ENCODE results near the gene INHA.

The INHA gene

DNA sequence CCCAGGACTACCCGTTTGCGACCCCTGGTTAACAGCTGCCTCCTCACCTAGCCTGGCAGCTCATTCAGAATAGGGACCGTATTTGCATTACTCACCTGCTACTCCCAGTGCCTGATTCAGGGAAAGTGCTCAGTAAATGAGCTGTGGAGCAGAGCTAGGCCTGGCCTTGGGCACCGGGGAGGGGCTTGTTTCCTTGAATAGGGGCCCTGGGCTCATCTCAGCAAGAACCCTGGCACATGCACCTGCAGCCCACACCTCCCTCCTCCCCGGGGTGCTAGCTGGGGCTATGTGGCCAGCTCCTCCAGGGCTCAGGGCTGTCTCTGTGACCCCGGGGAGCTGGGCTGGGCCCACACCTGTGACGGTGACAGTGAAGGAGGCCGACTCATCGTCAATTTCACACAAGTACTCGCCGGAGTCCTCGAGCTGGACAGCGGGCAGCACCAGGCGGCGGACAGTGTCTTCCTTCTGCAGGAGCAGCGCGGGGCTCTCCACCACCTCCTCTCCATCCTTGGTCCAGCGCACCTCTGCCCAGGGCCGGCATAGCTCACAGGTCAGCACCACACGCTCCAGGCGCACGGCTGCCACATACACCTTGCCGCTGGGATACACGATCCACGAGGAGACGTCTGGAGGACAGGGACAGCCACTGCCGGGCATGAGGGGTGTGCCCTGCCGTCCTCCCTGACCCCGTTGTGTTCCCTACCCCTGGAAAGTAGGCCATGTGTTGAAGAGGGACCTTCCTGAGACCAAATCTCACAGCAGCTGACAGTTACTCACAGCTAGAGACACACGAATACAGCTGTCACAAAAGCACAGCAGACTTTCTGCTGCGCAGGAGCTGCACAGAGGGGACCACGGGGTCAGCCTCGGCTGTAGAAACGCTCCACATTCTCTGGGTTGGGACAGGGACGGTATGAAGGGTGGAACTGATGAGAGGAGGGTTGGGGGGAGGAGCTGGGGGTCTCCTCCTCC lies 9.8 kb upstream of the INHA start:
- Histone ChIP-seq H3K9me3 (replicated peaks; ENCODE audit: low read length) (no peaks in the 10 kb centered on the region), H3K36me3 (ENCODE audit: insufficient read depth, low read length) (peaks cover 8% of the 10 kb centered on the region), H3K27me3 (ENCODE audit: control insufficient read depth, insufficient read depth, low read length) (no peaks in the 10 kb centered on the region), H3K4me3 (ENCODE audit: low read length) (no peak overlapping the region), H3K9ac (ENCODE audit: low read depth, low read length) (no peak overlapping the region), H3K4me2 (ENCODE audit: low read length) (no peak overlapping the region), H3K4me1 (ENCODE audit: control insufficient read depth, insufficient read depth, low read length) (no peaks in the 10 kb centered on the region)

DNA sequence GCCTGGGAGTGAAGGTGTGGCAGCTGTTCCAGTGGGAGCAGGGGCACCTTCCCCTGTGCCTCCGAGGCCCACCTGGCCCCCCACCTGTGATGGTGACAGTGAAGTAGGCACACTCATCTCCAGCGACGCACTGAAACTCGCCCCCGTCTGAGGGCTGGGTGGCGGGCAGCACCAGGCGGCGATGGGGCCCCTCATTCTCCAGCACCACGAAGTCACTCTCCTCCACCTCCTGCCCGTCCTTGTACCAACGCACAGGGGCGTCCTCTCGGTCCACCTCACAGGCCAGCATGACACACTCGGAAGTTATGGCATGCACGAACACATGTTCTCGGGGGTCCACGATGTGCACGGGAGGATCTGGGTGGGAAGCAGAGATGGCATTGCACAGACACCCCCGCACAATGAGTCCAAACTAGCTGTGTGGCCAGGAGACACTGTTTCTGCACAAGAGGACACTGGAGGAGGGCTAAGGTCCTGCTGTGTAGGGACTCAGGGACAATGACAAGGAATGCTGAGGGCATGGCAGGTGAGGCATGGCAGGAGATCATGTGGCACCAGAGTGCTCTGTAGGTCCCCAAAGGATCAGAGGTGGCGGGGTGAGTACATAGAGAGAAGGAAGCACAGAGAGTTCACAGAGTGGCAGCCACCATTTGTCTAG lies 8.7 kb upstream of the INHA start:
- H3K4me3 ChIP-seq (ENCODE audit: low read length) = no peak overlapping the region
- no peaks in the 10 kb centered on the region for H3K27me3 ChIP-seq (ENCODE audit: control insufficient read depth, insufficient read depth, low read length)
- H3K9ac ChIP-seq (ENCODE audit: low read depth, low read length) = no peak overlapping the region
- no peak overlapping the region for H3K4me2 ChIP-seq (ENCODE audit: low read length)
- H3K36me3 ChIP-seq (ENCODE audit: insufficient read depth, low read length) = peaks cover 14% of the 10 kb centered on the region
- no peaks in the 10 kb centered on the region for H3K9me3 ChIP-seq (replicated peaks; ENCODE audit: low read length)
- no peaks in the 10 kb centered on the region for H3K4me1 ChIP-seq (ENCODE audit: control insufficient read depth, insufficient read depth, low read length)

DNA sequence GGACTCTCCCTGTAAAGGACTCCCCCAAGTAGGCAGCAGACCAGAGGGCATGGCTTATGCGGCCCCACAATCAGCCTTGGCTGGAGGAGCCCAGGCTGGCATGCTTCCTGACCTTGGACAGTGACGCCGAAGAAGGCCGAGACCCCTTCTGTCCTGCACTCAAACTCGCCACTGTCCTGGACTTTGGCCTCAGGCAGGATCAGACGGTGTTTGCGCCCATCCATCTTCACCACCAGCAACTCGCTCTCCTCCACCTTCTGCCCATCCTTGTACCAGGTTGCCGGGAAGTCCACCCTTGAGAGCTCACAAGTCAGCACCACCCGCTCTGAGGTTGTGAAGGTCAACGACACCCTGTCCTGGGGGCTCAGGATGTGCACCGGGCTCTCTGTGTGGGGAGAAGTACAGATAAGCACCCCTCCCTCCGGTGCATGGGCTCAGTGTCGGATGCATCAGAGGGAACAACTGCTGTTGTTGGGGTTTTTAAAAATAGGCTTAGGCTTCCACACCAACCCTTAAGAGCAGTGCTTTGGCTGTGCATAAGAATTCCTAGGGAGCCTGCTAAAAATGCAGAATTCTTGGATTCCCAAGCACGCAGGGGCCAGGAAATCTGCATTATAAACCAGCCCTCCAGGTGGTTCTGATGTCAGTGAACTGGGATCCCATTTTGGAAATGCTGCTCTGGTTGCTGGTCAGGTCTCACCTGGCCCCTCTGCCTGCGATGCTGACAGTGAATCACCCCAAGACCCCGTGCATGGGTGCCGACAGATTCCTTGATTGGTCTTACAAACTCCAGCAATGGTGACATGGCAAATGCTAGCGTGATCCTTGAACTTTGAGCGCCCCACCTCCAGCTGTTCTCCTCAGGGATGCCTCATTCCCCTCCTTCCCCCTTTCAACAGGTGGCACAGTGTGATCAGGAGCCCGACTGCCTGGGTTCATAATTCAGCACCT lies 6.7 kb upstream of the INHA start:
- peaks cover 10% of the 10 kb centered on the region for H3K4me1 ChIP-seq (ENCODE audit: control insufficient read depth, insufficient read depth, low read length)
- H3K4me2 ChIP-seq (ENCODE audit: low read length) = no peak overlapping the region
- no peaks in the 10 kb centered on the region for H3K9me3 ChIP-seq (replicated peaks; ENCODE audit: low read length)
- H3K9ac ChIP-seq (ENCODE audit: low read depth, low read length) = no peak overlapping the region
- no peak overlapping the region for H3K4me3 ChIP-seq (ENCODE audit: low read length)
- no peaks in the 10 kb centered on the region for H3K27me3 ChIP-seq (ENCODE audit: control insufficient read depth, insufficient read depth, low read length)
- H3K36me3 ChIP-seq (ENCODE audit: insufficient read depth, low read length) = peaks cover 24% of the 10 kb centered on the region

DNA sequence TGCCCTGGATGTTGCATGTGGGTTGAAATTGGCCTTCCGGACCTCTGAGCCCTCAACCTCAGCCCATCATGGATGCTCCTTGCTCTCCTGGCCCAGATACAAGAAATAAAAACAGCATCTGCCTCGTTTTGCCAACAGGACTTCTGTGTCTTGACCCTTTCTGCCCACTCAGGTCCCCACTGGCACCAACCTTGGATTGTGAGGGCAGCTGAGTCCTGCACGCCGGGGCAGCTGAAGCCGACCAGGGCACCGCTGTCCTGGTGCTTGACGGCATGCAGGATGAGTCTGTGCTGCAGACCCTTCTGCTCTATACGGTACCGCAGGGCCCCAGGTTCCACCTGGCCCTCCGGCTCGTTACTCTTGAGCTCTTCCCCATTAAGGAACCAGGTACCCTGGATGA lies 5.5 kb upstream of the INHA start:
- Histone ChIP-seq H3K4me1 (ENCODE audit: control insufficient read depth, insufficient read depth, low read length) (peaks cover 12% of the 10 kb centered on the region), H3K36me3 (ENCODE audit: insufficient read depth, low read length) (peaks cover 24% of the 10 kb centered on the region), H3K4me2 (ENCODE audit: low read length) (no peak overlapping the region), H3K4me3 (ENCODE audit: low read length) (no peak overlapping the region), H3K9ac (ENCODE audit: low read depth, low read length) (no peak overlapping the region), H3K27me3 (ENCODE audit: control insufficient read depth, insufficient read depth, low read length) (no peaks in the 10 kb centered on the region), H3K9me3 (replicated peaks; ENCODE audit: low read length) (no peaks in the 10 kb centered on the region)

DNA sequence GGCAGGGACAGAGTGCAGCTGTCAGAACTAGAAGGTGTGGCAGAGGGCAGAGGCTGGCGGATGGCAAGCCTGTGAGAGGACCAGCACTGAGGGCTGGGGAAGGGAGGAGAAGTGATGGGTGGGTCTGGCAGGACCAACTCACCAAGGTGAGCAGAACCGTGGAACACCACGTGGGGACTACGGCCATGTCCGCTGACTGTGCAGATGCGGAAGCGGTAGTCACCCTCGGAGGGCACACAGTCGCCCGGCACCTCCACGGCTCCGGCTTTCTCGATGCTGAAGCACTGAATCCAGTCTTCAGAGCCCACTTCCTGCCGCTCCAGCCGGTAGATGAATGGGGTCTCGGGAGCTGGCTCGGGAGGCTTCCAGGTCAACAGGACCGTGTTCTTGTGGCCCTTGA lies 5.0 kb upstream of the INHA start:
- Histone ChIP-seq H3K9me3 (replicated peaks; ENCODE audit: low read length) (no peaks in the 10 kb centered on the region), H3K27me3 (ENCODE audit: control insufficient read depth, insufficient read depth, low read length) (no peaks in the 10 kb centered on the region), H3K9ac (ENCODE audit: low read depth, low read length) (no peak overlapping the region), H3K36me3 (ENCODE audit: insufficient read depth, low read length) (peaks cover 24% of the 10 kb centered on the region), H3K4me3 (ENCODE audit: low read length) (no peak overlapping the region), H3K4me2 (ENCODE audit: low read length) (no peak overlapping the region), H3K4me1 (ENCODE audit: control insufficient read depth, insufficient read depth, low read length) (peaks cover 15% of the 10 kb centered on the region)

DNA sequence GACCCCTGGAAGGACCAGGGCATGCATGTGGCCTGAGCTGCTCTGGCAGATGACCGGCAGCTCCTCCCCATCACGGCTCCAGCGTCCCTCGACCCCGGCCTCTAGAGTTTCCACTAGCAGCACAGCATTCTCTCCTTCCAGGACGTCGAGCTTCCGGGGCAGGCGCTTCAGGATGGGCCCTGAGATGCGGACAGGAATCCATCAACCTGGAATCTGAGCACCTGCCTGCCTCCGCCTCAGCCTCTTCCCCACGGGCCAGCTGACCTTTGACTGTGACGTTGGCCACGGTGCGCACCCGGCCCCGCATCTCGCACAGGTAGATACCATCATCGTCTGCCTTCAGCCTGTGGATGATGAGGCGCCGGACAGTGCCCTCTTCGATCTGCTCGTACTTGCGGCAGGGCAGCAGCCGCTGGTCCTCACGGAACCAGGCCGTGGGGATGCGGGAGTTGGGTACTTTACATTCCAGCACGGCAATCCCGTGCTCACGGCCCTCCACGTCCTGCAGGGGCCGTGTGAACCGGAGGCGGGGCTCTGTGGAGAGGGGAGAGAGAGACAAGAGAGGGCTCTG lies 4.2 kb upstream of the INHA start:
- no peaks in the 10 kb centered on the region for H3K27me3 ChIP-seq (ENCODE audit: control insufficient read depth, insufficient read depth, low read length)
- no peak overlapping the region for H3K9ac ChIP-seq (ENCODE audit: low read depth, low read length)
- no peak overlapping the region for H3K4me3 ChIP-seq (ENCODE audit: low read length)
- peaks cover 24% of the 10 kb centered on the region for H3K36me3 ChIP-seq (ENCODE audit: insufficient read depth, low read length)
- peaks cover 15% of the 10 kb centered on the region for H3K4me1 ChIP-seq (ENCODE audit: control insufficient read depth, insufficient read depth, low read length)
- no peaks in the 10 kb centered on the region for H3K9me3 ChIP-seq (replicated peaks; ENCODE audit: low read length)
- no peak overlapping the region for H3K4me2 ChIP-seq (ENCODE audit: low read length)

DNA sequence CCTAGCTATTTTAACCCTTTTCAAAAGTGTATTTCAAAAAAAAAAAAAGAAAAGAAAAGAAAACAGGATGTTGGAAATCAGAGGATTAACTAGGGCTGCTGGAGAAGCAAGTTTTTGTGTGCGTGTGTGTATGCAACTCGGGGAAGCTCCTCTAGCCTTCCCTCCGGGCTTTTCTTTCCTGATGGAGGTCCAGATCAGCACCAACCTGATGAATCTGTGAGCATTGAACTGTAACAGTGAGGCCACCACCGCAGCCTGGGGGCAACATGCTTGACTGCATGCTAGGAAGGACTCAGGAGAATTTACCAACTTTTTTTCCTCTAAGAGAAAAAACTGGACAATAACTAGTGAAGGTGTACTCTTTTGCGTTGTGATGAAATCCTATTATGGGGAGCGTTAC lies 3.1 kb upstream of the INHA start:
- H3K4me3 ChIP-seq (ENCODE audit: low read length) = no peak overlapping the region
- H3K4me2 ChIP-seq (ENCODE audit: low read length) = no peak overlapping the region
- no peaks in the 10 kb centered on the region for H3K27me3 ChIP-seq (ENCODE audit: control insufficient read depth, insufficient read depth, low read length)
- peaks cover 24% of the 10 kb centered on the region for H3K36me3 ChIP-seq (ENCODE audit: insufficient read depth, low read length)
- no peaks in the 10 kb centered on the region for H3K9me3 ChIP-seq (replicated peaks; ENCODE audit: low read length)
- peaks cover 15% of the 10 kb centered on the region for H3K4me1 ChIP-seq (ENCODE audit: control insufficient read depth, insufficient read depth, low read length)
- no peak overlapping the region for H3K9ac ChIP-seq (ENCODE audit: low read depth, low read length)

DNA sequence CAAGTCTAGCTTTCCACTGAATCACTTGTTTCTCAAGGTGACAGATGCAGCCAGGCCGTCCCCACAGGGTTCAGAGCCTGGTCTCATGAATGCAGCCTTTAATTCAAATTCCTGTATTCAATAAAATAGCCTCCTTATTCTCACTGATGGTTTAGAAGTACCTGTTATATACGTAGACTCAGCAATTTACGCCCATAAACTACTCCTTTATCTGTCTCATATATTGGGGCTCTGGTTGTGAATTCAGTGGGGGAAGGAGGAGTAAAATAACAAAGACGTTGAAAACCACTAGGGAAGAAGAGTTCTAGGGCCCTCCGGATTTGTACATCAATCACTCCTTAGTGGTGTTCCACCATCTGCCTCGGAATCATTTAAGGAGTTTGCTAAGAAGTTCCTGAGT lies 2.5 kb upstream of the INHA start:
- H3K27me3 ChIP-seq (ENCODE audit: control insufficient read depth, insufficient read depth, low read length) = peaks cover under 1% of the 10 kb centered on the region
- no peaks in the 10 kb centered on the region for H3K9me3 ChIP-seq (replicated peaks; ENCODE audit: low read length)
- peaks cover 15% of the 10 kb centered on the region for H3K4me1 ChIP-seq (ENCODE audit: control insufficient read depth, insufficient read depth, low read length)
- H3K4me3 ChIP-seq (ENCODE audit: low read length) = no peak overlapping the region
- H3K9ac ChIP-seq (ENCODE audit: low read depth, low read length) = no peak overlapping the region
- H3K36me3 ChIP-seq (ENCODE audit: insufficient read depth, low read length) = peaks cover 22% of the 10 kb centered on the region
- peak overlapping the region; percentile 95 for H3K4me2 ChIP-seq (ENCODE audit: low read length)

DNA sequence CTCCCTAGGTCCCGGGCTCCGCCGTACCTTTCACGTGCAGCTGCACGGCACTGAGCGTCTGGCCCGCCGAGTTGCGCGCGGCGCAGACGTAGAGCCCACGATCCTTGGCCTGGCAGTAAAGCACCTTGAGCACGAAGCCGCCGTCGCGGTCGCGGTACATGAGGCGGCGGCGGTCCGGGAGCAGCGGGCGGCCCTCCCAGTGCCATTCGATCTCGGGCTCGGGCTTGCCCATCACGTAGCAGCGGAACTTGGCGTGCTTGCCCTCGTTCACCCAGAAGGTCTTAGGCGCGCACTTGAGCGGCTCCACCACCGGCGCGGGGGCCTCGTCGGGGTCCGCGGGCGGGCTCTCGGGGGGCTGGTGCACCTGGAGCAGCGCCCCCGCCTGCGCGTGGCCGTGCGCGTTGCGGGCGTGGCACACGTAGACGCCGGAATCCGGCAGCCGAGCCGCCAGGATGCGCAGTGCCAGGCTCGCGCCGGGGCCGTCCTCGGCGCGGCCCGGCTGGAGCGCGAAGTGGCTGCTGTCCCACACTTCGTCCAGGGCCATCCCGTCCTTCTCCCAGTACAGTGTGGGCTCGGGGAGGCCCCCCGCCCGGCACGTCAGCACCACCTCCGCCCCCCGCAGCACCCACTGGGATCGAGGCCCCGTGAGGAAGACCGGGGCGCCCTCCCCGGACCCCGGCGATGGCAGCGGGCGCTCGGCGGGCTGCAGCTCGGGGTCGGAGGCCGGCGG lies 1.8 kb upstream of the INHA start:
- Histone ChIP-seq H3K4me2 (ENCODE audit: low read length) (peak overlapping the region; percentile 95), H3K27me3 (ENCODE audit: control insufficient read depth, insufficient read depth, low read length) (peaks cover 7% of the 10 kb centered on the region), H3K4me3 (ENCODE audit: low read length) (peak overlapping the region; percentile 91), H3K36me3 (ENCODE audit: insufficient read depth, low read length) (peaks cover 21% of the 10 kb centered on the region), H3K9me3 (replicated peaks; ENCODE audit: low read length) (no peaks in the 10 kb centered on the region), H3K9ac (ENCODE audit: low read depth, low read length) (peak overlapping the region; percentile 91), H3K4me1 (ENCODE audit: control insufficient read depth, insufficient read depth, low read length) (peaks cover 15% of the 10 kb centered on the region)

DNA sequence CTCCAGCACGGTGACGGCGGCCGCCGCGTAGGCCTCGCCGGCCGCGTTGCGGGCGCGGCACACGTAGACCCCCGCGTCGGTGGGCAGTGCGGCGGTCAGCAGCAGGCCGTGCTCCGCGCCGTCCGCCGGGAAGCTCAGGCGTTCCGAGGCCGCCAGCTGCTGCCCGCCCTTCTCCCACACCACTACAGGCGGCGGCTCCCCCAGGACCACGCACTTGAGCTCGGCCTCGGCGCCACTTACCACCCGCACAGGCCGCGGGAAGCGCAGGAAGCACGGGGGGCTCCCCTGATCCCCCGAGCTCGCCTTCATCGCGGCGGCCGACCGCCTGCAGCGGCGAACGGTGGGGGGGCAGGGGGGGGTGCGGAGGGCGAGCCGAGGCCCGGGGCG lies 1.2 kb upstream of the INHA start:
- Histone ChIP-seq H3K27me3 (ENCODE audit: control insufficient read depth, insufficient read depth, low read length) (peaks cover 13% of the 10 kb centered on the region), H3K4me2 (ENCODE audit: low read length) (peak overlapping the region; percentile 95), H3K9ac (ENCODE audit: low read depth, low read length) (peak overlapping the region; percentile 91)

More for the DNA sequence above, 1.2 kb upstream of the INHA start:
- Histone ChIP-seq H3K4me3 (ENCODE audit: low read length) (peak overlapping the region; percentile 91), H3K9me3 (replicated peaks; ENCODE audit: low read length) (no peaks in the 10 kb centered on the region), H3K4me1 (ENCODE audit: control insufficient read depth, insufficient read depth, low read length) (peaks cover 15% of the 10 kb centered on the region), H3K36me3 (ENCODE audit: insufficient read depth, low read length) (peaks cover 21% of the 10 kb centered on the region)

Measured in skeletal muscle satellite cell (primary cell).